SK-N-SH (cell line): Measurements from ENCODE around the gene EPDR1. TPM values are rescaled to one million over a fixed set of nuclear protein-coding genes. Genes with fewer than 3 reads are reported as not detected.
"Not testable (repeated sequence)": the region's sequence is repeated elsewhere in the genome, so short reads cannot be mapped to it uniquely, and the experiment has no call there.

Experiments
- CTCF ChIA-PET: fragments of 300-600, 350-600 bp; formaldehyde crosslinking; extraction: SDS; loops from one replicate; lab custom pipeline; 2021; lab: Yijun Ruan, JAX
- POLR2A ChIA-PET: fragments of 350-600 bp; sonication (Branson Sonifier 250); formaldehyde crosslinking; extraction: SDS; loops from one replicate; lab custom pipeline; 2020; ENCODE audit warnings: antibody characterized with exemption, inconsistent platforms; lab: Yijun Ruan, JAX
- DNase-seq: peaks from one replicate; pipeline ENCODE4 v3.0.0; 2012
- H2AFZ ChIP-seq: fragments of 200-600 bp; sonication (generic); 2 replicates; pipeline ENCODE4 v1.8.1; 2016; ENCODE audit warnings: antibody characterized with exemption, mild to moderate bottlenecking, low read depth
- H3F3A ChIP-seq: fragments of 200-600 bp; sonication (generic); replicated peaks from 2 replicates; pipeline ENCODE3; 2016; ENCODE audit warnings: antibody characterized with exemption, mild to moderate bottlenecking; ENCODE audit not compliant: insufficient read depth
- H3K27ac ChIP-seq, 2 experiments: fragments of 200-500 bp in 1 of 2; fragments of 200-600 bp in 1 of 2; sonication (Bioruptor generic) in 1 of 2; sonication (generic), shearing (Covaris generic) in 1 of 2; 2 replicates each; pipeline versions ENCODE4 v1.5.1 to v1.6.1; 2014 to 2016; ENCODE audit warnings: low read depth in 2 of 2, inconsistent platforms in 1 of 2, low read length in 1 of 2, mild to moderate bottlenecking in 1 of 2, mixed read lengths in 1 of 2
- H3K27me3 ChIP-seq: fragments of 200-600 bp; sonication (generic), shearing (Covaris generic); 2 replicates; pipeline ENCODE4 v1.6.1; 2016; ENCODE audit warnings: mixed run types; ENCODE audit not compliant: insufficient read depth
- H3K36me3 ChIP-seq, 2 experiments: fragments of 200-500 bp in 1 of 2; fragments of 200-600 bp in 1 of 2; sonication (Bioruptor generic) in 1 of 2; sonication (generic) in 1 of 2; replicated peaks in 1 of 2; 2 replicates each; pipeline versions ENCODE3 to v1.5.1; 2014 to 2016; ENCODE audit warnings: low read length in 1 of 2, mild to moderate bottlenecking in 1 of 2; ENCODE audit not compliant: insufficient read depth in 2 of 2, control insufficient read depth in 1 of 2
- H3K4me1 ChIP-seq, 2 experiments: fragments of 200-500 bp in 1 of 2; fragments of 200-600 bp in 1 of 2; sonication (Bioruptor generic) in 1 of 2; sonication (generic), shearing (Covaris generic) in 1 of 2; 2 replicates each; pipeline versions ENCODE4 v1.5.1 to v1.6.1; 2014 to 2016; ENCODE audit warnings: low read depth in 1 of 2, low read length in 1 of 2, mixed run types in 1 of 2; ENCODE audit not compliant: insufficient read depth in 2 of 2, control insufficient read depth in 1 of 2
- H3K4me2 ChIP-seq: fragments of 200-600 bp; sonication (generic), shearing (Covaris generic); 2 replicates; pipeline ENCODE4 v1.6.1; 2017; ENCODE audit warnings: mixed run types
- H3K4me3 ChIP-seq, 2 experiments: fragments of 200-500 bp in 1 of 2; fragments of 200-600 bp in 1 of 2; sonication (Bioruptor generic) in 1 of 2; sonication (generic), shearing (Covaris generic) in 1 of 2; 2 replicates each; pipeline versions ENCODE4 v1.5.1 to v1.8.1; 2014 to 2016; ENCODE audit warnings: low read depth in 2 of 2, inconsistent platforms in 1 of 2, low read length in 1 of 2, mild to moderate bottlenecking in 1 of 2, mixed read lengths in 1 of 2, moderate library complexity in 1 of 2
- H3K79me2 ChIP-seq: fragments of 200-600 bp; sonication (generic); 2 replicates; pipeline ENCODE4 v1.8.1; 2017; ENCODE audit warnings: mild to moderate bottlenecking; ENCODE audit not compliant: insufficient read depth
- H3K9ac ChIP-seq: fragments of 200-600 bp; sonication (generic); 2 replicates; pipeline ENCODE4 v1.6.1; 2017; ENCODE audit warnings: mixed run types
- H3K9me2 ChIP-seq: fragments of 200-600 bp; sonication (generic); 2 replicates; pipeline ENCODE4 v1.6.1; 2017; ENCODE audit warnings: mixed run types
- H3K9me3 ChIP-seq: fragments of 200-600 bp; sonication (generic); 2 replicates; pipeline ENCODE4 v1.6.1; 2017; ENCODE audit warnings: mixed run types, mild to moderate bottlenecking, moderate library complexity
- H4K20me1 ChIP-seq: fragments of 200-600 bp; sonication (generic); 2 replicates; pipeline ENCODE4 v1.6.1; 2017; ENCODE audit warnings: mild to moderate bottlenecking, mixed run types; ENCODE audit not compliant: insufficient read depth
- CHD2 ChIP-seq: fragments of 150-350 bp; IDR thresholded peaks from 2 replicates; pipeline ENCODE4 v1.6.1; 2018; ENCODE audit warnings: low read length; ENCODE audit not compliant: partially characterized antibody
- FOSL2 ChIP-seq: IDR thresholded peaks from 2 replicates; pipeline ENCODE4 v1.4.0; 2012; ENCODE audit warnings: low read depth, mild to moderate bottlenecking, moderate library complexity, borderline replicate concordance
- FOXJ3 ChIP-seq: sonication (generic); formaldehyde crosslinking; IDR thresholded peaks from 2 replicates; pipeline ENCODE4 v1.5.1; 2020; ENCODE audit warnings: mild to moderate bottlenecking, missing genetic modification reagents
- FOXM1 ChIP-seq: IDR thresholded peaks from 2 replicates; pipeline ENCODE4 v1.4.0; 2012; ENCODE audit warnings: low read depth, mild to moderate bottlenecking
- GATA2 ChIP-seq: sonication (generic); formaldehyde crosslinking; IDR thresholded peaks from 2 replicates; pipeline ENCODE4 v1.5.0; 2020; ENCODE audit warnings: mild to moderate bottlenecking, missing genetic modification reagents
- JUND ChIP-seq: IDR thresholded peaks from 2 replicates; pipeline ENCODE4 v1.4.0; 2012
- MAX ChIP-seq: IDR thresholded peaks from 2 replicates; pipeline ENCODE4 v1.4.0; 2012; ENCODE audit warnings: low read depth
- MEF2A ChIP-seq: IDR thresholded peaks from 2 replicates; pipeline ENCODE4 v1.4.0; 2012; ENCODE audit warnings: low read depth, borderline replicate concordance
- MXI1 ChIP-seq: IDR thresholded peaks from 2 replicates; pipeline ENCODE4 v1.6.1; 2012; ENCODE audit warnings: mild to moderate bottlenecking, low read depth, low read length, improper control_type of control experiment
- NFIC ChIP-seq: IDR thresholded peaks from 2 replicates; pipeline ENCODE4 v1.4.0; 2012; ENCODE audit warnings: borderline replicate concordance
- NRF1 ChIP-seq: IDR thresholded peaks from 2 replicates; pipeline ENCODE4 v1.6.1; 2012; ENCODE audit warnings: low read depth, mild to moderate bottlenecking, low read length
- POLR2AphosphoS5 ChIP-seq: IDR thresholded peaks from 2 replicates; pipeline ENCODE4 v1.6.1; 2012; ENCODE audit warnings: low read depth, low read length
- RAD21 ChIP-seq: IDR thresholded peaks from 2 replicates; pipeline ENCODE4 v1.6.1; 2012; ENCODE audit warnings: mild to moderate bottlenecking, low read length
- RCOR1 ChIP-seq: fragments of 150-350 bp; IDR thresholded peaks from 2 replicates; pipeline ENCODE4 v1.6.1; 2017; ENCODE audit warnings: antibody characterized with exemption, low read length
- RFX5 ChIP-seq: IDR thresholded peaks from 2 replicates; pipeline ENCODE4 v1.6.1; 2012; ENCODE audit warnings: mild to moderate bottlenecking, improper control_type of control experiment, low read length
- SIN3A ChIP-seq: IDR thresholded peaks from 2 replicates; pipeline ENCODE4 v1.6.1; 2012; ENCODE audit warnings: low read depth, mild to moderate bottlenecking, low read length, moderate library complexity, borderline replicate concordance
- SMC3 ChIP-seq: IDR thresholded peaks from 2 replicates; pipeline ENCODE4 v1.6.1; 2012; ENCODE audit warnings: low read depth, low read length, improper control_type of control experiment
- TAF1 ChIP-seq: IDR thresholded peaks from 2 replicates; pipeline ENCODE4 v1.6.1; 2012; ENCODE audit warnings: low read depth, mild to moderate bottlenecking, low read length, moderate library complexity, borderline replicate concordance
- TEAD4 ChIP-seq: IDR thresholded peaks from 2 replicates; pipeline ENCODE4 v1.4.0; 2012; ENCODE audit warnings: mild to moderate bottlenecking, borderline replicate concordance; ENCODE audit not compliant: insufficient read depth
- YY1 ChIP-seq: IDR thresholded peaks from 2 replicates; pipeline ENCODE4 v1.4.0; 2012; ENCODE audit warnings: low read depth, mild to moderate bottlenecking
- WGBS: methylation state at CpG from one replicate; pipeline ENCODE4 v1.1.6; 2017; ENCODE audit warnings: low lambda C conversion rate; 5-methylcytosine and 5-hydroxymethylcytosine counted together
- polyA plus RNA-seq, 3 experiments: library from polyadenylated mRNA; depleted of rRNA; stranded (reverse); fragments of >200 nt; gene quantifications; 2 replicates each; pipeline ENCODE4 v1.2.3, GENCODE V29; 2012
- TF ChIP-seq, protein P1 (sequence below): IDR thresholded peaks from 2 replicates; pipeline ENCODE4 v1.4.0; 2012; ENCODE audit warnings: low read depth, borderline replicate concordance

The EPDR1 gene
- polyA plus RNA-seq, 1 of the 3 experiments (the other 2 are of a cell fraction), result 7.4 TPM

DNA sequence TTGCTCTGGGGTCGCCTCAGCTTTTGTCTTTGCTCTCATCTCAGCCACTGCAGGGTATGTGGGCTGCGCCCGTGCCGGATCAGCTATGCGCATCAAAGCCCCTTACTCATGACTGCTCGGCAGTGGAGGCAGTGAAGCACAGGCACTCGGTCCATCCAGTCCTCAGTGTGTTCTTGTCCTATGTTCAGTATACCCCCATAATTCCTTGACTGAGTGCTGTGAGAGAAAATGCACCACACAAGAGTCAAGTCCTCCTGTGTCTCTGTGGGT lies 27.4 kb downstream of the EPDR1 start:
- POLR2A ChIA-PET, result interaction anchor here (0.5 kb wide), 1 partner anchor 105 kb away, joined by 3 read pairs; no protein-coding TSS in a partner anchor

DNA sequence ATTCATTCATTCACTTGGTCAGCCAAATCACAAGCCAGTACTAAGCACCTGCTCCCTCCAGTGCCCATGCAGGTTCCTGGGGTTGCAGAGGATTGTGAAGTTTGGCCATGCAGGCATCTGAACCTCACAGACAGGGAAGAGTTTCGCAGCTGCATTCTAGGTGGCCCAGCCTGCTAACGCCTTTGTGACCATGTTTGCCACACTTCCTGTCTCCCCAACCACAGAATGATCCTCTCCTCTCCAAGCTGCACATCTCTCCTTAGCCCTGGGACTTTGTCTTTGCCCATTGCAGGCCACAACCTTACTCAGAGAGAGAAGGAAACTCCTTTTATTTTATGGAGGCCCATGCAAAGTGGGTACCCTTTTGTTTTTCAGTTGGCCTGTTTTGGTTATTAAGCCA lies 31.8 kb downstream of the EPDR1 start:
- Histone ChIP-seq H3F3A (no peaks in the 10 kb centered on the region), H3K4me2 (no peak overlapping the region), H3K9ac (no peak overlapping the region), H3K9me2 (no peaks in the 10 kb centered on the region), H3K79me2 (no peaks in the 10 kb centered on the region), H3K4me3 (no peak overlapping the region), H3K27me3 (no peaks in the 10 kb centered on the region), H3K4me1 (no peaks in the 10 kb centered on the region), H3K9me3 (no peaks in the 10 kb centered on the region)
- POLR2A ChIA-PET, result no interaction called here
- WGBS, result 79% methylated on average over 2 of the region's 2 CpGs
- DNase-seq, result no peak
- no peak for TF ChIP-seq RFX5
- no peak for TF ChIP-seq TEAD4
- no peak for TF ChIP-seq FOSL2
- TF ChIP-seq NFIC, result no peak
- TF ChIP-seq POLR2AphosphoS5, result no peak
- TF ChIP-seq, all 33 proteins: peak for 0
- H4K20me1 ChIP-seq, result no peaks in the 10 kb centered on the region
- CTCF ChIA-PET, result interaction anchor here (1.0 to 1.7 kb wide), 2 partner anchors 33 to 51 kb away, joined by 4 to 5 read pairs; no protein-coding TSS in a partner anchor
- H3K36me3 ChIP-seq, result peaks cover 0 to 3% of the 10 kb centered on the region in 2 experiments
- no peak overlapping the region for H2AFZ ChIP-seq
- H3K27ac ChIP-seq, result no peak overlapping the region

More for the DNA sequence above, 27.4 kb downstream of the EPDR1 start:
- H3K27ac ChIP-seq, result no peak overlapping the region
- CTCF ChIA-PET, result interaction anchor here (0.8 to 1.9 kb wide), 4 partner anchors 10 to 45 kb away, joined by 4 to 5 read pairs (median 4); partner anchors contain the start of genes EPDR1 and SFRP4
- no peak overlapping the region for H3K9ac ChIP-seq
- H4K20me1 ChIP-seq, result no peaks in the 10 kb centered on the region
- peaks cover 0 to 3% of the 10 kb centered on the region in 2 experiments for H3K36me3 ChIP-seq
- H3K4me3 ChIP-seq, result no peak overlapping the region
- no peaks in the 10 kb centered on the region for H3K9me2 ChIP-seq
- no peaks in the 10 kb centered on the region for H3F3A ChIP-seq
- peaks cover 0 to 3% of the 10 kb centered on the region in 2 experiments; a peak in 1 of 4 replicates for H3K4me1 ChIP-seq
- 86% methylated on average over 6 of the region's 7 CpGs for WGBS
- TF ChIP-seq MXI1 (no peak), YY1 (no peak), FOXJ3 (CRISPR knock-in tag) (no peak), FOXM1 (no peak), TAF1 (no peak), SMC3 (no peak), RCOR1 (no peak), MAX (no peak), NFIC (no peak), GATA2 (CRISPR knock-in tag) (no peak), NRF1 (no peak), TEAD4 (no peak), RAD21 (no peak), CHD2 (no peak), MEF2A (no peak), SIN3A (no peak), FOSL2 (no peak), RFX5 (no peak), JUND (no peak)
- TF ChIP-seq, protein P1, sequence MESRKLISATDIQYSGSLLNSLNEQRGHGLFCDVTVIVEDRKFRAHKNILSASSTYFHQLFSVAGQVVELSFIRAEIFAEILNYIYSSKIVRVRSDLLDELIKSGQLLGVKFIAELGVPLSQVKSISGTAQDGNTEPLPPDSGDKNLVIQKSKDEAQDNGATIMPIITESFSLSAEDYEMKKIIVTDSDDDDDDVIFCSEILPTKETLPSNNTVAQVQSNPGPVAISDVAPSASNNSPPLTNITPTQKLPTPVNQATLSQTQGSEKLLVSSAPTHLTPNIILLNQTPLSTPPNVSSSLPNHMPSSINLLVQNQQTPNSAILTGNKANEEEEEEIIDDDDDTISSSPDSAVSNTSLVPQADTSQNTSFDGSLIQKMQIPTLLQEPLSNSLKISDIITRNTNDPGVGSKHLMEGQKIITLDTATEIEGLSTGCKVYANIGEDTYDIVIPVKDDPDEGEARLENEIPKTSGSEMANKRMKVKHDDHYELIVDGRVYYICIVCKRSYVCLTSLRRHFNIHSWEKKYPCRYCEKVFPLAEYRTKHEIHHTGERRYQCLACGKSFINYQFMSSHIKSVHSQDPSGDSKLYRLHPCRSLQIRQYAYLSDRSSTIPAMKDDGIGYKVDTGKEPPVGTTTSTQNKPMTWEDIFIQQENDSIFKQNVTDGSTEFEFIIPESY, result no peak
- no peak for DNase-seq
- H2AFZ ChIP-seq, result no peak overlapping the region
- H3K27me3 ChIP-seq, result no peaks in the 10 kb centered on the region
- H3K9me3 ChIP-seq, result no peaks in the 10 kb centered on the region
- no peaks in the 10 kb centered on the region for H3K79me2 ChIP-seq
- H3K4me2 ChIP-seq, result no peak overlapping the region

DNA sequence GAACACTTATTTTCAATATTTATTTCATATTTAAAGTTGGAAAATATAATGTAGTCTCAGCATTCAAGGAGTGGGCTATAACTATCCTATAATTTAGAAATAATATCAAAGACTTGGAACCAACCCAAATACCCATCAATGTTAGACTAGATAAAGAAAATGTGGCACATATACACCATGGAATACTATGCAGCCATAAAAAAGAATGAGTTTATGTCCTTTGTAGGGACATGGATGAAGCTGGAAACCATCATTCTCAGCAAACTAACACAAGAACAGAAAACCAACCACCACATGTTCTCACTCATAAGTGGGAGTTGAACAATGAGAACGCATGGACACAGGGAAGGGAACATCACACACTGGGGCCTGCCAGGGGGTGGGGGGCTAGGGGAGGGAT lies 33.8 kb downstream of the EPDR1 start:
- H3K27ac ChIP-seq, H4K20me1 ChIP-seq, H3K4me3 ChIP-seq, H3F3A ChIP-seq, H3K36me3 ChIP-seq, H3K9ac ChIP-seq, POLR2A ChIA-PET, H3K9me2 ChIP-seq, H2AFZ ChIP-seq, H3K4me2 ChIP-seq, DNase-seq, H3K4me1 ChIP-seq, H3K27me3 ChIP-seq, H3K79me2 ChIP-seq, H3K9me3 ChIP-seq: not testable (repeated sequence)
- CTCF ChIA-PET, result interaction anchor here (1.2 to 1.7 kb wide), 2 partner anchors 11 to 53 kb away, joined by 4 read pairs; no protein-coding TSS in a partner anchor
- 84% methylated on average over 1 of the region's 1 CpG for WGBS
